ENCODE data around the gene SCGB1D2. TPM values are rescaled to one million over a fixed set of nuclear protein-coding genes. Genes with fewer than 3 reads are reported as not detected.
"Not testable (repeated sequence)": the region's sequence is repeated elsewhere in the genome, so short reads cannot be mapped to it uniquely, and the experiment has no call there.

Gene SCGB1D2
- total and polyA plus RNA-seq, 2 donors (not counting 1 experiment from before 2014, with no cell fraction given) = not detected

- TF ChIP-seq CTCF (conservative IDR thresholded peaks at IDR 0.05 in 1 of 2, IDR thresholded peaks at IDR 0.05 in 1 of 2; ENCODE audit: low read depth in 1 of 2, low read length in 2 of 2) = no peak
- no peak for TF ChIP-seq EZH2 (IDR thresholded peaks at IDR 0.05; ENCODE audit: low read length, missing control alignments)
- Histone ChIP-seq H3K4me3 (replicated peaks in 1 of 4; ENCODE audit: control extremely low read depth in 1 of 4, insufficient read depth in 1 of 4, low read depth in 3 of 4, low read length in 4 of 4) (no peak overlapping the region), H2AFZ (ENCODE audit: low read length) (no peak overlapping the region), H3K9me3 (ENCODE audit: control insufficient read depth, insufficient read depth, low read depth, low read length) (no peaks in the 10 kb centered on the region), H3K9ac (ENCODE audit: insufficient read depth, low read length) (no peak overlapping the region), H3K4me1 (ENCODE audit: control insufficient read depth, extremely low read depth, insufficient read depth, low read length) (no peaks in the 10 kb centered on the region), H3K36me3 (ENCODE audit: control insufficient read depth, insufficient read depth, low read length) (no peaks in the 10 kb centered on the region), H3K27ac (ENCODE audit: insufficient read depth, low read length) (no peak overlapping the region), H3K79me2 (ENCODE audit: control insufficient read depth, insufficient read depth, low read length) (no peaks in the 10 kb centered on the region), H3K4me2 (ENCODE audit: extremely low read depth, insufficient read depth, low read length) (no peak overlapping the region), H3K27me3 (ENCODE audit: control insufficient read depth, insufficient read depth, low read length) (peaks cover 2% of the 10 kb centered on the region), H4K20me1 (ENCODE audit: control insufficient read depth, extremely low read depth, insufficient read depth, low read length) (no peaks in the 10 kb centered on the region)
- no peak for DNase-seq (ENCODE audit: low read depth in 2 of 2)
These were observed 39.1 kb upstream of the SCGB1D2 start for GRCh38 chr11:62202910-62203309.

- DNase-seq (ENCODE audit: low read depth in 2 of 2) = no peak
- H3K79me2 ChIP-seq (ENCODE audit: control insufficient read depth, insufficient read depth, low read length) = no peaks in the 10 kb centered on the region
- no peak overlapping the region for H3K4me2 ChIP-seq (ENCODE audit: extremely low read depth, insufficient read depth, low read length)
- H4K20me1 ChIP-seq (ENCODE audit: control insufficient read depth, extremely low read depth, insufficient read depth, low read length) = no peaks in the 10 kb centered on the region
- no peak overlapping the region for H3K27ac ChIP-seq (ENCODE audit: insufficient read depth, low read length)
- H3K36me3 ChIP-seq (ENCODE audit: control insufficient read depth, insufficient read depth, low read length) = no peaks in the 10 kb centered on the region
- no peaks in the 10 kb centered on the region for H3K4me1 ChIP-seq (ENCODE audit: control insufficient read depth, extremely low read depth, insufficient read depth, low read length)
- no peak overlapping the region for H3K4me3 ChIP-seq (replicated peaks in 1 of 4; ENCODE audit: control extremely low read depth in 1 of 4, insufficient read depth in 1 of 4, low read depth in 3 of 4, low read length in 4 of 4)
- no peaks in the 10 kb centered on the region for H3K9me3 ChIP-seq (ENCODE audit: control insufficient read depth, insufficient read depth, low read depth, low read length)
- peaks cover 2% of the 10 kb centered on the region for H3K27me3 ChIP-seq (ENCODE audit: control insufficient read depth, insufficient read depth, low read length)
- no peak overlapping the region for H3K9ac ChIP-seq (ENCODE audit: insufficient read depth, low read length)
- TF ChIP-seq CTCF (conservative IDR thresholded peaks at IDR 0.05 in 1 of 2, IDR thresholded peaks at IDR 0.05 in 1 of 2; ENCODE audit: low read depth in 1 of 2, low read length in 2 of 2) = no peak
- no peak overlapping the region for H2AFZ ChIP-seq (ENCODE audit: low read length)
These were observed 37.6 kb upstream of the SCGB1D2 start for GRCh38 chr11:62204430-62204829.

GRCh38 chr11:62205441-62205840 lies 36.6 kb upstream of the SCGB1D2 start:
- DNase-seq (ENCODE audit: low read depth in 2 of 2) = no peak
- no peaks in the 10 kb centered on the region for H3K79me2 ChIP-seq (ENCODE audit: control insufficient read depth, insufficient read depth, low read length)
- peaks cover 2% of the 10 kb centered on the region for H3K27me3 ChIP-seq (ENCODE audit: control insufficient read depth, insufficient read depth, low read length)
- H2AFZ ChIP-seq (ENCODE audit: low read length) = no peak overlapping the region
- H3K4me3 ChIP-seq (replicated peaks in 1 of 4; ENCODE audit: control extremely low read depth in 1 of 4, insufficient read depth in 1 of 4, low read depth in 3 of 4, low read length in 4 of 4) = no peak overlapping the region
- H3K4me1 ChIP-seq (ENCODE audit: control insufficient read depth, extremely low read depth, insufficient read depth, low read length) = no peaks in the 10 kb centered on the region
- no peak for TF ChIP-seq CTCF (conservative IDR thresholded peaks at IDR 0.05 in 1 of 2, IDR thresholded peaks at IDR 0.05 in 1 of 2; ENCODE audit: low read depth in 1 of 2, low read length in 2 of 2)
- no peak overlapping the region for H3K4me2 ChIP-seq (ENCODE audit: extremely low read depth, insufficient read depth, low read length)
- H3K27ac ChIP-seq (ENCODE audit: insufficient read depth, low read length) = no peak overlapping the region
- H3K9me3 ChIP-seq (ENCODE audit: control insufficient read depth, insufficient read depth, low read depth, low read length) = no peaks in the 10 kb centered on the region
- no peak overlapping the region for H3K9ac ChIP-seq (ENCODE audit: insufficient read depth, low read length)
- H4K20me1 ChIP-seq (ENCODE audit: control insufficient read depth, extremely low read depth, insufficient read depth, low read length) = no peaks in the 10 kb centered on the region
- H3K36me3 ChIP-seq (ENCODE audit: control insufficient read depth, insufficient read depth, low read length) = no peaks in the 10 kb centered on the region

GRCh38 chr11:62206276-62207066 lies 35.6 kb upstream of the SCGB1D2 start:
- not testable (repeated sequence) for DNase-seq (ENCODE audit: low read depth in 2 of 2); H3K79me2 ChIP-seq (ENCODE audit: control insufficient read depth, insufficient read depth, low read length); H3K4me2 ChIP-seq (ENCODE audit: extremely low read depth, insufficient read depth, low read length); H3K27me3 ChIP-seq (ENCODE audit: control insufficient read depth, insufficient read depth, low read length); H3K4me1 ChIP-seq (ENCODE audit: control insufficient read depth, extremely low read depth, insufficient read depth, low read length); H3K27ac ChIP-seq (ENCODE audit: insufficient read depth, low read length); H2AFZ ChIP-seq (ENCODE audit: low read length); H3K9me3 ChIP-seq (ENCODE audit: control insufficient read depth, insufficient read depth, low read depth, low read length); H4K20me1 ChIP-seq (ENCODE audit: control insufficient read depth, extremely low read depth, insufficient read depth, low read length); H3K36me3 ChIP-seq (ENCODE audit: control insufficient read depth, insufficient read depth, low read length); H3K9ac ChIP-seq (ENCODE audit: insufficient read depth, low read length); H3K4me3 ChIP-seq (replicated peaks in 1 of 4; ENCODE audit: control extremely low read depth in 1 of 4, insufficient read depth in 1 of 4, low read depth in 3 of 4, low read length in 4 of 4)
